Colon (tissue), 2 donors: Measurements from ENCODE around the gene RNF34.

Experiments
- FAIRE-seq: peaks from 2 replicates; lab custom pipeline; 2012; peaks lifted over from hg19 to GRCh38; lab: Jason Lieb, UNC
- donor health status: control.
- donor health status: control.

The RNF34 gene

DNA sequence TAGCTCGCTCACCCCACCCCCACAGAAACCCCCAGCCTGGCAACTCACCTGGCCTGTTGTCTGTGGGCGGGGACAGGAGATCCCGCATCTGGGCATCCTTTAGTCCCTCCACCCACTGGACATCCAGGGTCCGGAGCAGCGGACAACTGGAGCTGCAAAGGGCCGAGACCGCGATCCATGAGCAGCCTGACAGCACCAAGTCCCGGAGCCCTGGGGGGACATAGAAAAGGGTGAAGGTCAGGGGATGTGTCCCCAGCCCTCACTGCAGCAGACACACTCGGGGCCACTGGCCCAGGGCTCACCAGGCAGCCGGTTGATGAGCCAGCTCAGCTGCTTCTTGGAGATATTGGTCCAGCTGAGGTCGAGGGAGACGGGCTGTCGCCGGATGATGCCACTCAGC, 40.9 kb downstream of the RNF34 start:
- no peak for FAIRE-seq

DNA sequence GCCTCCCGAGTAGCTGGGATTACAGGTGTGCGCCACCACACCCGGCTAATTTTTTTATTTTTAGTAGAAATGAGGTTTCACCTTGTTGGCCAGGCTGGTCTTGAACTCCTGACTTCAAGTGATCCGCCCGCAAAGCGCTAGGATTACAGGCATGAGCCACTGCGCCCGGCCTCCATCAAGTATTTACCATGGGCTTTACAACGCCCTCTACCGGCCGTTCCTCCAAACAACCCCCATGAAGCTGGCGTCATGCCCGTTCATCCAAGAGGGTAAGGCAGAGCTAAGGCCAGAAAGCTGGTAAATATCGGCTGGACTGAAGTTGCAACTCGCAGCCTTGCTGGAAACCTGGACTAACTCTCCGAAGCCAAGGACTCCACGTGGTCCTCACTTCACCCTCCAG, 41.6 kb downstream of the RNF34 start:
- no peak for FAIRE-seq

DNA sequence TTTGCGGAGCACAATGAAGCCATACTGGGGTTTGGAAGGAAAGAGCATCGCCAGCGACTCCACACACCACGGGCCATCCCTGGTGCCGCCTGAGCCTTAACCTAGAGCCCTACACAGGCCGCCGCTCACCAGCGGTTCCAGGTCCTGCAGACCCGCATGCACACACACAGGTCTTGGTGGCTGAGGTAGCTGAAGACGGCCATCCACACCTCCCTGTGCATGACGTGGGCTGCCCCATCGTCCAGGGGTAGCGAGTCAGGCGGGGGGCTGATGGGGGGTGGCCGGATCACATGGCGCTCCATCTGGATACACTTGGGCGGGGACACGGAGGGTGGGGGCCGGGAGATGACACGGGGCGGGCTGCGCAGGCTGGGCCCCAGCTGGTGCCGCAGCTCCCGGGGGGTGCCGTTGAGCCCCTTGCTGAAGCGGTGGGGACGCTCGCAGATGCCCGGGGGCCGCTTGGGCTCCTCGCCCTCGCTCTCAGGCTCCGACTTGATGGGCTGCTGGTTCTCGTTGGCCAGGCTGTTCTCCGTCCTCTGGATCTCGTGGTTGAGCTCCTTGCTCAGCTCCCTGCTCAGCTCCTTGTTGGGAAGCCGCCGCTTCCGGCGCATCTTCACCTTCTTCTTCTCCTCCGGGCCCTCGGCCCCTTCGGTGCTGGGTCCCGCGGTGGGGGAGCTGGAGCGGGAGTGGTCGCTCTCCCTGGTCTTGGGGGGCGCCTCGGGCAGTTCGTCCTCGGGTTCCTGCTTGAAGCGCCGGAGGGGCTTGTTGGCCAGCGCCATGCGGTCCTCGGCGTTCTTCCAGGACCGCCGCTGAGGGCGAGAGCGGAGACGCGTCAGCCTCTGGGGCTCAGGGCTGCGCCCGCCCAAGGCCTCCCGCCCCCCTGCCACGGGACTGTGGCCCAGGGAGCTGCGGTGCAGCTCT, 42.4 kb downstream of the RNF34 start:
- FAIRE-seq: no peak

DNA sequence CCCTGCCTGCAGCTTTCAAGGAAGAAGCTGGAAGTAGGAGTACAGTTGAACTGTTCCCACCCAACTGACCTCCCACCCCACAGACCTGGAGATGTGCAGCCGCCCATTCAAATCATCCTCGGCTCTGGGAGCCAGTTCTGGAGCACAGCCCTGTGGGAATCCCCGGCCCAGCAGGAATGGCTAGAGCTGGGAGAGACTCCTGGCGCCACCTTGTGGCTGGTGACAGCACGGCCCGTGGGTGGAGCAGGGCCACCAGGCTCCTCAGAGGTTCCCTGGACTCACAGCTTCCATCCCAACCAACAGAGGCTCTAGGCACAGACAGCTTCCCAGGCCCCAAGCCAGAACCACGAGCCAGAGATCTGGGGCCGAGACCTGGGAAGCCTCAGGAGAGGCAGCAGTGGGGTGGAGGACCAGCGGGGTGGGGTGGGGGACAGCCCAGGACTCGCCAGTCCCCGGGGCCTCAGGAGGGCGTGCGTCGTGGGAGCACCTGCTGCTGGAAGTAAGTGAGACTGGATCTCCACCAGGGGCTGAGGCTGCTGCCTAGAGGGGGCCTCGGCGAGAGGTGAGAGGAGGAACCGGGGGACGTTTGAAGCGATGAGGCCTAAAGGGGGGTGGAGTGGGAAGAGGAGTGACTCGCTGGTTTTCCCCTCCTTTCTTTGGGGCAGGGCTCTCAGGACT, 43.4 kb downstream of the RNF34 start:
- FAIRE-seq: no peak

DNA sequence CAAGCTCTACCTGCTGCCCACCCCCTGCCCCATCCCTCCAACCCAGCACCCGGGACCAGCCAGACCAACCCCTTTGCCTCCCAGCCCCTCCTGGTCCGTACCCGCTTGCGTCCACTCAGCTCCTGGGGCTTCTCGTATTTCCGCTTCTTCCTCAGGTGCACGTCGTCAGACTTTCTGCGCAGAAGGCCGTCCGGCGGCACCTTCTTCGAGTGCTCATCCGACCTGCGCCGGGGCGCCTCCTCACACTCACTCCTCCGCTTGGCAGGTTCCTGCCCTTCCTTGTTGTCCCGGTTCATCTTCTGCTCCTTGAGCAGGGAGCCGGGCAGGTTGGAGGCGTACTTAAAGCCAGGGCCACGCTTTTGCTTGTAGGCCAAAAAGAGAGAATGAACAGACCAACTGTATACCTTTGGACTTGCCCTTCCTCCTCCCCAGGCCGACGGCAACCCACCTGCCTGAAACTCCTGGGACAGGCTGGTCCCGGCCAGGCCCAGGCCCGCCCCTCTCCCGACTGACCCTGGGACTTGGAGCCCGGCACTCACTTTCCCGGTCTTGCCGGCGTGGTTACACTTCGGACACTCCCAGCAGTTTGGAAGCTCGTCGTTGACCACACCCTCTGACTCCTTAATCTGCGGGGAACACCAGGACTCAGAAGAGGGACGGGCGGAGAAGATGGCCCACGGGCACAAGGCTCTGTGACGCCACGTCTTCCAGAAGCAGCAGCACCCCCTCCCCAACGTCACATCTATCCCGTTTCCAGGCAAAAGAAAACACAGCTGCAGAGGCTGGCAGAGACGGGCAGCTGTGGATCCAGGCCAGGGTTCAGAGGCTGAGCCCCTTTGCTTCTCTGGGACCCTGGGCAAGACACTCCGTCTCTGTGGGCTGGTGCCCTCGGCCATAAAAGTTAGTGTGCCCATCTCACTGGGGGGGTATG, 44.3 kb downstream of the RNF34 start:
- no peak for FAIRE-seq

DNA sequence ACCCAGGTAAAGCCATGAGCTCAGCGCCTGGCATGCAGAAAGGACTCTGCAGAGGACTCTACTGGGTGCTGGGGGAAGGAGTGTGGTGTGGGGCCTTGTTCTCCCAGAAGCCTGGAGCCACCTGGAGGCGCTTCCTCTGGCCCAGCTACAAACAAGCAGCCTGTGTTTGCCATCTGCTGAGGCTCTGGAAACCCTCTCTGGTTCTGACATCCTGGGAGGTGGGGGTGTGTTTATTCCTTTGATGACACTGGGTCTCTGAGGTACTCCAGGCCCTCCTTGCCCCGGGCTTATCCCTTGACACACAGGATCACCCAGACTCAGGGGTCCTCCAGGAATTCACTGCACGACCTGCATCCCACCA, 44.9 kb downstream of the RNF34 start:
- FAIRE-seq: no peak

DNA sequence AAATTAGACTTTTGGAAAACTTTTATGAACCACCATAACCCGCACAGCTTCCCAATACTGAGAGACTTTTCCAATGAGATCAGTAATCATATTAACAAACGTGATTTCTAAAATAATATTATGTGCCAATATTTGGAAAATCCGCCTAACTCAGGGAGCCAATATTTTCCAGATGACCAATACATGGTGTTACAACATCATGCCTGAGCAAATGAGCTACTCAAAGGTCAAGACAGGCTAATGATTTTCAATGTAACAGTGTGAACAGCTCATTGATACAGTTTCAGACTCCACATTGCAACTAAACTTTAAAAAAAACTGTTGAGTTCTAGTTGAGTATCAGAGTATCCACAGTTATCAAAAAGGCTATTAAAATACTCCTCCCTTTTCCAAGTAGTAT, 46.8 kb downstream of the RNF34 start:
- no peak for FAIRE-seq

DNA sequence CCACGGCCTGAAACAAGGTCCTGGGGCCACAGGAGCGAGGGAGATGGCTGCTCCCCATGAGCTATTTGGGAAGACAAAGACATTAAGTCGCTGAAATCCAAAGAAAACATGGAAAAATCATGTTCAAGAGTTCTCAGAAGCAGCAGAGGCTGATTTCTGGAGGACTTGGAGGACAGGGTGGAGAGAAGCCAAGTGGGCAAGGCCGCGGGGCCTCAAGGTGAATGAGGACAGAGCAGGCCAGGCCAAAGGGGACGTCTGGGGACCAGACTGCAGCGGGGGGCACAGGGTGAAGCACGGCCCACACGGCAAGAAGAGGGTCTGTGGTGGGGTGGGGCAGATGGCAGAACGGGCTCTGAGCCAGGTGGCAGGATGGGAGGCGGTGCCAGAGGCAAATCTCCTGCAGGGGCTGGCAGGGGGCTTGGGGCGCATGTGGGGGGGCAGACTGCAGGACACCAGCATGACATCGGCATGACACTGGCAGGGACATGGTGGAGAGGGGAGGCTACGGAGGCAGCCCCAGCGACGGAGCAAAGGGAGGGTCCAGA, 48.9 kb downstream of the RNF34 start:
- no peak for FAIRE-seq

DNA sequence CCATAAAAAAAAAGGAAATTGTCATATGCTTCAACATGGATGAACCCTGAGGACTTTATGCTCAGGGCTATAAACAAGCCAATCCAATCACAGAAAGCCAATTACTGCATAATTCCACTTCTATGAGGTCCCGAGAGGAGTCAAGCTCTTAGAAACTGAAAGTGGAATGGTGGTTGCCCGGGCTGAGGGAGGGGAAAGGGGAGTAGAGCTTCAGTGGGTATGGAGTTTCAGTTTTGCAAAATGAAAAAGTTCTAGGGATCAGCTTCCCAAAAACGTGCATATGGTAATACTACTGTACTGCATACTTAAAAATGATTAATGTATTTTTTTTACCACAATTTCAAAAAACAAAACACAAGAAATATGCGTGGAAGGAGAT, 52.0 kb downstream of the RNF34 start:
- no peak for FAIRE-seq

DNA sequence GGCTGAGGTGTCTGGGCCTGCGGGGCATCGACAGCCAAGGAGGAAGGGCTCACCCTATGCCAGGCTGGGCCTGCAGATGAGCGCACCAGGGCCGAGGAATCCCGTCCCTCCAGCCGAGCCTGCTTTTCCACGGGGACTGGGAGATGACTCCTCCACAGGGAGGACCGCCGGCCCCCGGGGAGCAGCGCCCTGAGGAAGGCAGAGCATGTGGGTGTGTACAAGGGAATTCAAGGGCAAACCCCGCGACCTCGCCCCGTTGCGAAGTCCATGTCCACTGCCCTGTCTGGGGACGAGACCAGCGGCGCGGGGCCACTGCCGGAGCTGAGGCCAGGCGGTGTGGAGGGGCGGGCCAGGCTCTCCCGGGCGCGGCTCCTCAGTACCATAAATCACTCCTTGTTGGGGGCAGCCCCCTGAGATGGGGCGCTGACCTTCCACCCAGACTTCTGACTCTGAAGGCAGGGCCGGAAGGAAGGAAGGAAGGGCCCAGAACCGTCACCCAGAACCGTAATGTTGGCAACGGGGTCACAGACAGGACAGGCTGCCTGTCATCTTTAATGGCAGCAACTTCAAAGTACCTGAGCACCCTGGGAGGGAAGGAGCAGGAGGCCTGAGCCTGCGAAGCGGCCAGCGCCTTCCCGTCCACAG, 52.5 kb downstream of the RNF34 start:
- FAIRE-seq: no peak

DNA sequence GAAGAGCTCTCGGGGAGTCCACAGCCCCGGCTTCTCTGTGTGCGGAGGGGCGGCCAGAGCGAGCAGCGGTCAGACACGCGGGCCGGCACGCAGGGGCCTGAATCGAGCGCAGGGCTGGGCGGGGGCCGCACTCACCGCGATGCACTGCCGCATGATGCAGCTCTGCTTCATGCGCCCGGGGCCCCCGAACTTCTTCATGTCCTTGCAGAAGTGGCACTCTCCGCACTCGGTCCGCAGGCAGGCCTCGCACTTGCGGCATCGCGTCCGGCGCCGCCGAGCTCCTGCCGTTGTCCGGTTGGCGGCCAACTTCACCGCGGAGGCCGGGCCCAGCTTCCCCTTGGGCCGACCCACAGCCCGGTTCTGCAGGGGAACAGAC, 53.1 kb downstream of the RNF34 start:
- no peak for FAIRE-seq

DNA sequence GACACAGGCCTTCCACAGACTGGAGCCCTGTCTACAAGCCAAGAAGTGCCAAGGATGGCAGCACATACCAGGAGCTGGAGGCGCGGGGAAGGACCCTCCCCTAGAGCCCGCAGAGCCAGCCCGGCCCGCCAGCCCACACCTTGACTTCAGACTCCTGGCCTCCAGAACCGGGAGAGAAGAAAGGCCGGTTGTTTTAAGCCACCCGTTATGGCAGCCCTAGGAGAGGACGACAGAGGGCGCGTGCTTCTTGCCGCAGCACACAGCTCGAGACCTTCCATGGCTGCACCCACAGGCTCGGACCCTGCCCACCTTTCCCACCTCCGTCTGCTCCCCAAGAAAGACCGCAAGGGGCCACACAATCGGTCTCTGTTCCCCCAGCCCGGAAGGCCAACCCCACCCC, 53.7 kb downstream of the RNF34 start:
- no peak for FAIRE-seq

DNA sequence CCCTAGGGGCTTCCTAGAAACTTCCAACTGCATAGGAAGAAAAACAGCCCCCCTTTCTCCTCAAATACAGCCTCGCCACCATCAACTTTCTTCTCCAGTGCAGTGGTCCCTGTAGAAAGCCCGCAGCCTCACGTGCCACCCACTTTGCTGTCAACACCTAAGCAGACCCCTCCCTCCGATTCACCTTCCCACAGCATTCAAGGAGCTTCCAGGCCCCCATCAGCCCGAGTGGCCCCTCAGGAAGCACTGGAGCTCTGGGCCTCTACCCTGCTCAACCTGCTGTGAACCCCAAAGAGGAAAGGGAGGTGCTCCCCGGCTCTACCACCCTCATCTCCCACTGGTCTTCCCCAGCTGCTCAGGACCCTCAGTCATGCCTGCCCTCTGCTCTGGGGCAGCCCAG, 55.0 kb downstream of the RNF34 start:
- no peak for FAIRE-seq

DNA sequence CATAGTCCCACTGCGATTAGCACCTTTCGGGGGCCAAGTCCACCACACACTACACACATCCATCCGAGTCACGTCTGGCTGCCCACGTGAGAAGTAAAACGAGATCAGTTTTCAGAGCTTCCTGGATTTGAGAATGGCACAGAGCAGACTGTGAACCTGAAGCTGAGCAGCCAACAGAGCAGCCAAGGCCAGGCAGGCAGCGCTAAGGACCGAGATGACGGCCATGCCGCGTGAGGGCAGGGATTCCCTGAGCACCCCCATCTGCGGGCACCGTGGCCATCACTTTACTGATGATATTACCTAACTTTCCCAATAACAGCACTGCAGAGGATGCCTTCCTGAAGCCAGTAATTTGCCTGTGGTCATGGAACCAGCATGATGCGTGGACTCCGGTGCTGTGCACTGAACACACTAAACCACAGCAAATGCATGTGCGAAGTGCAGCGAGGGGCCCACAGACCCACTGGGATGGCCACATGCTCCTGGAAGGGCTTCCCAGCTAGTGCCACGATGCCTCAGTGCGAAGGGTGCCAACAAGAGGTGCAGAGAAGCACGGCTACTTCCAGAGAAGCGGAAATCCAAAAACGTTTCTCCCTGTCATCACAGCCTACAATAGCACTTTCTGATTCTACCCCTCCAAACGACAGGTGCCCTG, 56.0 kb downstream of the RNF34 start:
- no peak for FAIRE-seq

DNA sequence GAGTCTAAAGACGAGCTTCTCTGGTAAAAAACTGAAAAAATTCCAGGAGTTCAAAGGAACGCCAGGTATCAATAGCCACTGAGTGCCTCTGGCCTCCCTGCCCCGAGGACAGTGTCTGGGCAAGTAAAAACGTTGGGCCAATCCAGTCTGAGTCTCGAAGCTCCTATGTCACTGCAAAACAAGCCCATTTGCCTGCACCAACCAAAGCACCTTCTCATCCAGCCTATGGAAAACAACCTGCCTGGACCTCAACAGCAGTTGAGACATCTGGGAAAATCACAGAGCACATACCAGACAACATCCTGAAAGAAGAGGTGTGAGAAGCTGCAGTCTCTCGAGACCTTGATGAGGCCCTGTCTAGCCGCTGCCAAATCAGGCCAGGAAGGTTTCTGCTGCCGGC, 56.6 kb downstream of the RNF34 start:
- no peak for FAIRE-seq

DNA sequence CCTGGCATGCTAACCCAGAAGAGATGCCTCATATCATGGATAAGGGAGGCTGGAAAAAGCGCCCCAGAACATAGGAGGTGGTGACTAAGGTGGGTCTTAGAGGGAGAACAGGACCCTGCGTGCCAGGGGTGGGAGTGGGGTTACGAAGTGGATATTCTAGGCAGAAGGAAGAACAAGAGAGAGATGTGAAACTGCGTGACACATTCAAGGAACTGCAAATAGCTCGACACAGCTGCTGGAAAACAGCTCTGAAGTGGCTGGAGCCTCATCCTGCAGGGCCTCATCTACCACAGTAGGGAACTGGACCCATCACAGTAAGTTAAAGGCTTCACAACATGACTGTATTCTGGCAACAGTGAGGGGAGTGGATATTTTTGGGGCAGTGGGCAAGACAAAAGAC, 61.1 kb downstream of the RNF34 start:
- no peak for FAIRE-seq

DNA sequence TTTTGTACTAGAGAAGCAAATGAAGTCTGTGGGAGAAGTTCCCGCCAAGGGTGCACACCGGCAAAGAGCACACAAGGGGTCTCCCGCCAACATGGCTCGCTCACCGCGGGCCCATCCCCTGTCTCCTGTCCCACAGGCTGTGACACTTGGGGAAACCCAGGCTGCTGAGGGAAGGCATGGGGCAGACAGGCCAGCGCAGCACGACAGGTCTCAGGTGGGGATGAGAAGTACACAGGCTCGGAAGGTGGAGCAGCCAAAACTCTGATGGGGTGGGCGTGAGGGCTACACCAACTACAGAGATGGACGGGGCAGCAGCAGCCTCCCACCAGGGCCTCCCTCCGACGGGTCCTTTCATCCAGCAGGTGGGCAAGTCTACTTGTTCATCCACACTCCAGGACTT, 64.4 kb downstream of the RNF34 start:
- no peak for FAIRE-seq

DNA sequence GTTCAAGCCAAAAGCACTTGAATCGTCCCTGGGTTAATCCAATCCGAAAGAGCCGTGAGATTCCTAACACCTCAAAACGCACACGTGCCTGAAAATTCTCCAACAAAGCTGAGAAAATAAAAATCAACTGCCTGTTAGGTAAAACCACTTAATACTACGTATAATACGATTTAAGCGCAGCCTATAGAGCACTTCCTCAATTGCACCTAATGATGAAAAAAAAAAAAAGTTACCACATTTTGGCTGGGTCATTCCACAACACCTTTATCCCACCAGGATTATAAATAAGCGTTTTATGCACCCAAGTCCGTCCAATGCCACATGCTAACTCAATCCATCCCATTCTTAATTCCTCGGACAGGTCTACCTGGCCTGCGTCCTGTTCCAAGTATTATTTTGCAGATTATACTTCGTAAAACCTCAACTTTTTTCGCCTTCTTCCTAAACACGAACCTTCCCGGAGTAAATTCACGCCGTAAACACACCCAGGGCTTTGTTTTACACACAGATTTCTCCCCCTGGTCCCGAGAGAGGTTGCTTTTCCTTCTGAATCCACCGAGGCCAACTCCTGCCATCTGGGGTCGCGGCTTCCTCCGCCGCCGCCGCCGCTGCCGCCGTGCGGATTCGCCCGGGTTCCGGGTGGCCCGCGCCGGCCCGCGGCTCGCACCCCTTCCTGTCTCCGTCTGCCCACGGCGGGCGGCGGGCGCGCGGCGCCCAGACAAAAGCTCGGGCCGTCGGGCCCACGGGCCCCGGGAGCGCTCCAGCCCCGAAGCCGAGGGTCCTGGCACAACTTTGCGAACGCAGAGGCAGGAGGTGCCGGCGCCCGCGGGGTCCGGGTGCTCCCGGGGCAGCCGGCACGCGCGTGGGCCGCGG, 66.2 kb downstream of the RNF34 start:
- no peak for FAIRE-seq

DNA sequence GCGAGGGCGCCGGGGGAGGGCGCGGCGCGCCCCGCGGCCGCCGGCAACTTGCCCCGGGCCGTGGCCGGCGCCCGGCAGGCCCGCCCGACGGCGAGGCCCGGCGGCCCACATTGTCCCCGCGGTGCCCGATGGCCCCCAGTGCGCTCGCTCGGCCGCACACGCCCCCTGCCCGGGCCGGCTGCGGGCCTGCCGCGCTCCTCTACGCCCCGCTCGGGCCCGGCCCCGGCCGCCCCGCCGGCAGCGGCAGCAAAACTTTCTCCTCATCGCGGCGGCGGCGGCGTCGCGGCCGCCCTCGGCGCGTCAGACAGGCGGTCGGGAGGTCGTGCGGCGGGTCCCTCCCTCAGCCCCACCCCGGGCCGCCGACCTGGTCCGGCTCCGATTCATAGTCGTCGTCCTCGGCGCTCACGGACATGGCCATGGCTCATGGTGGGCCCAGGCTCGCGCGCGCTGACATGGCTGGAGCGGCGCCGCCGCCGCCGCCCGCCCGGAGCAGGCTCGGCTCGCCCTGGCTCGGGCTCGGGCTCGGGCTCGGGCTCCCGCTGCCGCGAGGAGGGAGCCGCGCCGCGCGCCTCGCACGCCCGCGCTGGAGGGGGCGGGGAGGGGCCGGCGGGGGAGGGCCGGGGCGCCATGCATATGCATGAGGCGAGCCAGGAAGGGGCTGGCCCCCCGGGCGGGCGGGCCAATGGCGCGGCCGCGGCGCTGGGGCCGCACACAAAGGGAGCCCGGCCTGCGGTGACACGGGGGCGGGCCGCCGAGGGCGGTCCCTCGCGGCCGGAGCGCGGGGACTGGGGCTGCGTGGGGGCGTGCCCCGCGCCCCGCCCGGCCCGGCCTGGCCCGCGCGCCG, 67.1 kb downstream of the RNF34 start:
- no peak for FAIRE-seq
